ENCODE results near the gene PTPRA.
A peak's percentile ranks its signal among the peaks of the same experiment; 100 is the strongest.

Gene PTPRA

DNA sequence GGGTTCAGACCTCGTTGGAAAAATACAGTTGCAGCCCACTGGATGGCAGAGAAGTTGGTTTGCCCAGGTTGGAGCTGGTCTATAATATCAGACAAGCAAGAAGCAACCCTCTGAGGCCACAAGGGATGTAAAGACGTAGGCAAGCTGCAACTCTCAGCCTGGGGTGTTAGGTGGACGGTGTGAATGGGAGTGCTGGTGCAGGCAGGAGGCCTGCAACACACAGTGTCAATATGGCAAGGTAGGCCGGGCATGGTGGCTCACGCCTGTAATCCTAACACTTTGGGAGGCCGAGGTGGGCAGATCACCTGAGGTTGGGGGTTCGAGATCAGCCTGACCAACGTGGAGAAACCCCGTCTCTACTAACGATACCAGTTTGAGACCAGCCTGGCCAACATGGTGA is 22.2 kb upstream of the PTPRA start:
- no peak for DNase-seq

DNA sequence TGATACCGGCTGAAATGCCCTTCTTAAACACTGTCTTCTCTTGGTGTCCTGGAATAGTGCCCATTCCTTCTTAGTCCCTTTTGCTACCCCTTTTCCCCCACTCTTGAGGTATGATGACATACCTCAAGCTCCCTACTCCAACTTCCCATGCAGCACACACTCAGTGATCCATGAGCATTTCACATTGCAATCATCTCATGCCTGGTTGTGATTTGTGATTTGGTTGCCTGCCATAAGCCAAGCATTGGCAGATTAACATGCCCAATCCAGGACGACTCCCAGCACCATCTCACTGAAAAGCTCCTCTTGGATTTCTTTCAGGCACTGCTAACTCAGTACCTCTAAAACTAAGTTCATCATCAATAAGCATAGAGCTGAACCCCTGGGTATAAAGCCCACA is 14.7 kb upstream of the PTPRA start:
- no peak for DNase-seq

DNA sequence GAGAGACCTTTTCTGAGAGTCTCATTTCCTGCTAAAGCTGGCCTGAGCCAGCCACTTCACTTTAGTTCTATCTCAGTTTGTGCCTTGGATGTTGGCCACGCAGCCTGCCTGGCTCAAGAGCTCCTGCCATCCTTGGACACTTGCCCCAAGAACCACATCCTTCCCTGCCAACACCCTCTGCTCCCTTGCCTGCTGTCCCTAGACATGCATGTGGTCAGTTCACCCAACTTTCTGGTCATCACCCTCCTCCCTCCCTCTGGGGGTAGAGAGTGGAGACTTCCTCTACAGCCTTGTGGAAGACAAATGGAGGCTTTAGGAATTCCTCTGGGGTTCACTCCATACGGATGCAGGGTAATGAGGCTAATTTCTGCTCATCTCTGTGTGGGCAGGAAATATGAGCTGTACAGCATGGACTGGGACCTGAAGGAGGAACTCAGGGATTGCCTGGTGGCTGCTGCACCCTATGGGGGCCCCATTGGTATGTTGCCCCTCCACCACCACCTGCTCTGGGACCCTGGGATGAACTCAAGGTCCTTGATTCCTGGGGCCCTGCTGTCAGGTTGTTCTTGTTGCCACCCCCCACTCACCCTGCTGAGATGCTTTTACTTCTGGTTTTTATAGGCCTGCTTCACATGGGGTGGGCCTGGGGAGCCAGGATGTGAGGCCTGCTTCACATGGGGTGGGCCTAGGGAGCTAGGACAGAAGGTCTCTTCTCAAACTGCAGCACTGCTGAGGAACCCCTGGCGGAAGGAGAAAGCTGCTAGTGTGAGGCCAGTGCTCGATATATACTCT is 13.8 kb upstream of the PTPRA start:
- no peak for DNase-seq

DNA sequence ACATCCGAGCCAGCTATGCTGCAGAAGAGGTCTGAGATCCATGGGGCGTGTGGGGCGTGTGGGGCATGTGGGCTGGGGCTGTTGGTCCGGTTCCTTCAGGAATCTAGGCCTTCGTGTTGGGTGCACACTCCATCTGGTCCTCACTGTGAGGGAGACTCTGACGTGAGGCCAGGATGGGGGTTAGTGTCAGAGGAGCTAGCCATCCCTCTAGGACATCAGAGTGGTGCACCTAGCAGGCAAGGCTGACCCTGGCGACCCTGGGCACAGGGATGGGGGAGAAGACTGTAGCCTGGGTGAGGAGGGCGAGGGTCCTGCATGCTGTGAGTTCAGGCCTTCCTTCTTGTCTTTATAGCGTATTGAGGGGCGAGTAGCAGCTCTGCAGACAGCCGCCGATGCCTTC is 8.7 kb upstream of the PTPRA start:
- DNase-seq = no peak

DNA sequence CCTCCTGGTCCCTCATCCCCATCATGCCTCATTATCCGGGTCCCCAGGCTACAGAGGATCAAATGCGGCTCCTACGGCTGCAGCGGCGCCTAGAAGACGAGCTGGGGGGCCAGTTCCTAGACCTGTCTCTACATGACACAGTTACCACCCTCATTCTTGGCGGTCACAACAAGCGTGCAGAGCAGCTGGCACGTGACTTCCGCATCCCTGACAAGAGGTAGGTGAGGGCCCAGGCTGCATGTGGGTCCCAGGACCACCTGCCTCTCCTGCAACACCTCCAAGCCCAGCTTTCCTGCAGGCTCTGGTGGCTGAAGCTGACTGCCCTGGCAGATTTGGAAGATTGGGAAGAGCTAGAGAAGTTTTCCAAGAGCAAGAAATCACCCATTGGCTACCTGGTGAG is 8.2 kb upstream of the PTPRA start:
- no peak for DNase-seq

DNA sequence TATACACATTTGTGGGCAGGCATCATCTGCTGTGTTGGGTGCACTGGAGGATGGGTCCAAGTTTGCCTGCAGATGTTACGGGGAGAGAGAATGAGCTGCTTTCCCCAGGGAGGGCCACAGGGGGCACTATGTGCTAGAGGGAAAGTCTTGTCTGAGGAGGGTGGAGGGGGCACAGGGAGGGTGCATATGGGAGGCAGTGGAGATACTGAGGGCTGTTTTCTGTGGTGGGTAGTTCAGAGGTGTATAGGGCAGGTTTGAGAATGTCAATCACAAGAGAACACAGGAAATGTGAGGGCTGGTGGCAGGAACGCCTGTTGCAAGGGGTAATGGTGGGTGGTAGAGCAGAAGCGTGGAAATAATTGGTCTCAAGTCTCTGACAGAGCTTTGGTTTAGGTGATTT is 7.7 kb upstream of the PTPRA start:
- DNase-seq = peak in 1 of 2 experiments; percentile 44

DNA sequence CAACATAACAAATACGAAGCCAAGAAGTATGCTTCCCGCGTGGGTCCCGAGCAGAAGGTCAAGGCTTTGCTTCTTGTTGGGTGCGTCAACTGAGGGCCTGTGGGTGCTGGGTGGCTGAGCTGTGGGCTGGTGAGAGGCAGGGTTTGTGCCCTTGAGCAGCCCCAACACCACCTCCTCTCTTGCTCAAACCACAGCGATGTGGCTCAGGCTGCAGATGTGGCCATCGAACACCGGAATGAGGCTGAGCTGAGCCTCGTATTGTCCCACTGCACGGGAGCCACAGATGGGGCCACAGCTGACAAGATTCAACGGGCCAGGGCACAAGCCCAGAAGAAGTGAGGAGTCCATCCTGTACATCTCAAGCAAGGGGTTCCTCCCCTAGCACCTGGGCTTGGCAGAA is 7.0 kb upstream of the PTPRA start:
- DNase-seq = peak in 1 of 2 experiments; percentile 36

DNA sequence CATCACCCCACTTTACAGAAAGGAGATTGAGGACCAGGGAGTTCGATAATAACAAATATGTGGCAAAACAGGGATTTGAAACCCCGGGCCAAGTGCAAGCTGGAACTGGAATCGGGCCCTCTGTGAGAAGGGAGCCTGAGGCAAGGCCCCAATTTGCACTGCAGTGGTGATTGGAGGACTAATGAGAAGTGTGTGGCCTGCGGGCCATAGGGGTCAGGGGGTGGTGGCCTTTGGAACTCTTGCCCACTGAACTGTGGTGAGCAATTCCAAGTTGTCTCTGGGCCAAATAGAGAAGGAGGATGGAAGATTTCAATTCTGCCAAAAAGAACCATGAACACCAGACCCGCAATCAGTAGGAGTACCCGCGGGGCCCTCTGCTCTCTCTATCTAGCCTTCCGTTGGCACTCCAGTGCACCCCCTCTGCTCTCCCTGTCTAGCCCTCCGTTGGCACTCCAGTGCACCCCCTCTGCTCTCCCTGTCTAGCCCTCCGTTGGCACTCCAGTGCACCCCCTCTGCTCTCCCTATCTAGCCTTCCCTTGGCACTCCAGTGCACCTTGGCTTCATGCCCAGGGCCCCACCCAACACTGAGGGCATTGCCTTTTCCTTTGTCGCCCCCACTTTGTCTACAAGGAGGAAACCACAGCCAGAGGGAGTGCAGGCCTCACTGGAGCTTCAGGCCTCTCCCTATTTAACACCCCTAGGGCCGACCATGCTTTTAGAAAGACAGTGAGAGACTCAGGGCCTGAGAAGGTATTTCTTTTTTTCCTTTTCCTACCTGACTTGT is 6.0 kb upstream of the PTPRA start:
- no peak for DNase-seq

DNA sequence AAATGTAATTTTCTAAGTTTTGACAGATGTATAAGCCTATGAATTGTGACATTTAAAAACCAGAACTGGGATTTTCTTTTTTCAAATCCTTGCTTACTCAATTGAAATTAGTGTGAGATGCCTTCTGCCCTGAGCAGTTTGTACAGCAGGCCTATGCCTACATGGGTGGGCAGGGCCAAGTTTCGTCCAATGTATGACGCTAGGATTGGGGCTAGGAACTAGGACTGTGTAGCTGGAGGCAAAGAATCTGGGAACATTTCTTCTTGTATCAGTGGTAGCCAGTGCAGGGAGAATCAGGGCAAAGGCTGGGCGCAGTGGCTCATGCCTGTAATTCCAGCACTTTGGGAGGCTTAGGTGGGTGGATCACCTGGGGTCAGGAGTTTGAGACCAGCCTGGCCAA is 3.9 kb upstream of the PTPRA start:
- no peak for DNase-seq

DNA sequence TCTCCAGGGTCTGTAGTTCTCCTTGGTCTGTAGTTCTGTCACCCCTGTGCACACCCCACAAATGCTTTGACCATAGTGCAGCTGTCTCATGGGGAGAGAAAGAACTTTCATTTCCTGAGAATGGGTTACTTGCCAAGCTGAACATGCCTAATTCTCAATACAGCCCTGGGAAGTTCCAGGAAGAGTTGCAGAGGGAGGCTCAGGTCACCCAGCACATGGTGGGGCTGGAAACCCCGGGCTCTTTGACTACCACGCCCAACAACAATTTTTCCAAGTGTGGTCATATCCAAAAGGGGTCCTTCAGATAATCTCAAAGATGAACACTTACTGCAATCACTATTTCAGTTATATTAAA is 2.2 kb upstream of the PTPRA start:
- no peak for DNase-seq

DNA sequence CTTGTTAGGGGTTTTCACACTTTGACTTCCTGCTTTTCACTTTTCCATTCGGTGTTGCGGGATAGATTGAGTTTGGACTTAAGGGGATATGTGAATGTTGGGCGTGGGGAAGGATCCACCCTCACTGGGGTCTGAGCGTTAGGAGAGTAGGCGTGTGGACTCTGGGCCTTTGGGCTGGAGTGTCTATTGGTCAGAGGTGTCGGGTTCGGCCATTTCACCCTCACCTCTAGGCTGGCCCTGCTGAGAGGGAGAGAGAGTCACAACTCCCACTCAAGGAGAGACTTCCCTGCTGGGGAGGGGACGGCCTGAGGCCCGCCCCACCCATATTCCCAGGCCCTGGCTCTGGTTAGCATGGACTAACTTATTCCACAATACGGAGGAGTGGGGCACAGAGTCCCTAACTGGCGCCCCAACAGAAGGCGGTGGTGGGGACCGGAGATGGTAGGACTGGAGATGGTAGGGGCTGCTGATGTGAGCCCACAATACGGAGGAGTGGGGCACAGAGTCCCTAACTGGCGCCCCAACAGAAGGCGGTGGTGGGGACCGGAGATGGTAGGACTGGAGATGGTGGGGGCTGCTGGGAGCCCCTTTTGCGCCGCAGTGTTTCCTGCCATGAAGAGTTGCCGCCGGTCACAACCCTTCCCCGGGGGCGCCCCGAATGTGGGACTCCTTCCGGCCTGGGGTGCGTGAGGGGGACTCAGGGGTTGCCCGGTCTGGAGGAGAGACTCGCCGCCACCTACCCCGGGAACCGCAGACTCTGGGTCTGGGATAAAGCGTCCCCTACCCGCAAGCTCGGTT is 1.4 kb upstream of the PTPRA start:
- DNase-seq = no peak

DNA sequence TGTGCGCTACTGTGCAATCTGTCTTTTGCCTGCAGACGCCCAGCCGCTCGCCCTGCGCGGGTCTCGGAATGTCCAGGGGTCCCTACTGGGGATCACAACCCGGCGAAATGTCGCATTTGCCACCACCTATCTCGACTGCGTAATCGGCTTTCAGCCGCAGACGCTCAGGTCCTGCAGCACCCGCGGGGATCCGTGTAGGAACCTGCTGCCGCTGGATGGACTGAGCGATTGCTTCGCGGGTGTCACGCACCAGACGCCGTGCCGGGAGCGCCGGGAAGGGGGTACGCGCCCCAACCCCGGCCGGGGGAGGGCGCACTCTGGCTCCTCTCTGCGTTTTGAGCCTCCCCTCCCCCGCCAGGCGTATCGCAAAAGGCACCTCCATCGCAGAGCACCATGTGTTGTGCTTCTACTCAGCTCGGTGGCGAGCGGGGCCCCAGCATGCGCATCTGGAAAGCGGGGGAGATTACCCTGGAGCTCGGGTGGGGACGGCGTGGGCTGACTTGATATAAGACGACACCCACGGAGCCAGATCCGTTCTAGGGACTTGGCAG is 747 bp upstream of the PTPRA start:
- peak; percentile 87 to 88 for DNase-seq

DNA sequence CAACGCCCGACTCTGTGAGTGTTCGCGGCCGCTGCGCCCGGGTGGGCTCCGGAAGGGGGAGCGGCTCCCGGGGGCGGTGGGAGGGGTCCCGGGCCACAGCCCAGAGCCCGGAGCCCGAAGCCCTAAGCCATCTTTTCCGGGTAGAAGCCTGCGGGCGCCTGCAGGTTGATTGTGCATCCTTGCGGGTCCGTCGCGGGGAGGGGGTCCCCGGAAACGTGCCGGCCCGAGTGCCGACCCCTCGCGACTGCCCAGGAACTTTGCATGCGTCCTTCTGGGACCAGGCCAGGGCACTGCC is 413 bp downstream of the PTPRA start:
- peak; percentile 75 to 81 for DNase-seq

DNA sequence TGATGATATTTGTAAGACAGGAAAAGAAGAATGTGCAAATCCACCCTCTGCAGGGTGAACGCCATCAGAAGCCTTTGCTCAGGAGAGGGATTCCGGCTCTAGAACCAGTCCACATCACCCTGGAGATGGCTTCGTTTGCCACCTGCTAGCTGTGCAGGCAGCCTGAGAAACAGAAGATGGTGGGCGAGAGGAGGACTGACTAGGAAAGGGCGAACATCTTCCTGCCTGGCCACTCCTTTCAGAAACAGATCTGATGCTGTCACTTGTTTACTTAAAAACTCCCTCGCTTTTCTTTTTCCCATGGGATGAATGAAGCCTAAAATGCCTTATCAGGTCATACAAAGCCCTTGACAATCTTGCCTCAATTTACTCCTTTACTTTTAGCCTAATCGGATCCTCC is 1.2 kb downstream of the PTPRA start:
- peak; percentile 34 to 45 for DNase-seq

DNA sequence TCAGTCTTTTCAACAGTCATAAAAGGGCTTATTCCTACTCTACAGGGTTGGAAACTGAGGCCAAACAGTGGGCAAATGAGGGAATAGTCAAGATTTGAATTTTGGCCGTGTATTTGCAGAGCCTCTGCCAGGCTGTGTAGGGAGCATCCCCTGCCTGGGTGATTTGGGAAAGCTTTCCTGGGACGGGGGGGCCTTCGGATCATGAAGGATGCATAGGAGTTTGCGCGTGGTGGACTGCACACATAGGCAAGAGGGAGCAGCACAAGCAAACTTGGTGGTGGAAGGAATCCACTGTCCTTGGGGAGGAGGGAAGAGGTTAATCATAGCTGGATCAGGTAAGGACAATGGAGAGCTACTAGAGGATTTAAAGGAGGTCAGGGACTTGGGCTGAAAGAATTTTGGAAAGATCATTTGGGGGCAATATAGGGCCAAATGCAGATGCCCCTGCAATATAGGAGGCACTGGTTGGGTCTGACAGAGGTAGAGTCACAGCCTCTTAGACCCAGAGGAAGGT is 2.5 kb downstream of the PTPRA start:
- no peak for DNase-seq

DNA sequence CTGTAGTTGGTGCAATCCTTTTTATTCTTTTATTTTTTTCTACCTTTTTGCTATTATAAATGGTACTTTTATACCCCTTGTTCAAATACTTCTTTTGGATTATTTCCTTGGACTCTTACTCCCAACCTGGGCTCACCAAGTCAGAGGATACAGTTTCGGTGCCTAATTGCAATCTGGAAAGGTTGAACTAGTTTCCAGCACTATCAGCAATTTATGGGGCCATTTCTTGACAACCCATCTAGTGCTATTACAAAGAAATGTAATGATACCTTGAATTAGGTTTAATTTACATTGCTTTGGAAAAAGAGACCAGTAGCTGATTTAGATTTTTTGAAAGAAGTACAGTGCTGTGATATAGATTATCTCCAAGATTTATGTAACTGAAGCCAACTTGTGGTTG is 5.2 kb downstream of the PTPRA start:
- DNase-seq = no peak

DNA sequence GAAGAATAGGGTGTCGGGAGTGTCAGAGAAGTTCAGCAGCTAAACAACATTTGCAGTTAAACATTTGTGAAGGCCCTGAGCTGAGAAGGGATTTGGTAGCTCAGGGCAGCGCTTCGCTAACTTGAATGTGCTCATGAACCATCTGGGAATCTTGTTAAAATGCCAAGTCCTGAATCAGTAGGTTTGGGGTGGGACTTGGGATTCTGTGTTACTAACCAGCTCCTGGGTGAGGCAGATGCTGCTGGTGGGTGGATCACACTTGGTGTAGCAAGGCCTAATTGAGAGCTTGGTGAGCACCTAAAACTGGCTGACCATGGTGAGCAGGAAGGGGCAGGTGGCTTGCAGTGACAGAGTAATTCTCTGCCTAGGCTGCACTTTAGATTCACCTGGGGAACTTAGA is 5.9 kb downstream of the PTPRA start:
- no peak for DNase-seq

DNA sequence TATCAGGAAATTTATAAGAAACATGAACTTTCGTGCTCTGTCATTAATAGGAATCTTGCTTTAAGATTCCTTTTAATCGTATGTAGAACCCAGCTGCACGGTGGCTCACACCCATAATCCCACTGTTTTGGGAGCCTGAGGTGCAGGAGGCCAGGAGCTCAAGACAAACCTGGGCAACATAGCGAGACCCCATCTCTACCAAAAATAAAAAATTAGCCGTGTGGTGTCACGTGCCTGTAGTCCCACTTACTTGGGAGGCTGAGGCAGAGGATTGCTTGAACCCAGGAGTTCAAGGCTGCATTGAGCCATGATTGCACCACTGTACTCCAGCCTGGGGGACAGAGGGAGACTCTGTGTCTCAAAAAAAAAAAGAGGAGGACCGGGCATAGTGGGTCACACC is 7.4 kb downstream of the PTPRA start:
- DNase-seq = no peak

DNA sequence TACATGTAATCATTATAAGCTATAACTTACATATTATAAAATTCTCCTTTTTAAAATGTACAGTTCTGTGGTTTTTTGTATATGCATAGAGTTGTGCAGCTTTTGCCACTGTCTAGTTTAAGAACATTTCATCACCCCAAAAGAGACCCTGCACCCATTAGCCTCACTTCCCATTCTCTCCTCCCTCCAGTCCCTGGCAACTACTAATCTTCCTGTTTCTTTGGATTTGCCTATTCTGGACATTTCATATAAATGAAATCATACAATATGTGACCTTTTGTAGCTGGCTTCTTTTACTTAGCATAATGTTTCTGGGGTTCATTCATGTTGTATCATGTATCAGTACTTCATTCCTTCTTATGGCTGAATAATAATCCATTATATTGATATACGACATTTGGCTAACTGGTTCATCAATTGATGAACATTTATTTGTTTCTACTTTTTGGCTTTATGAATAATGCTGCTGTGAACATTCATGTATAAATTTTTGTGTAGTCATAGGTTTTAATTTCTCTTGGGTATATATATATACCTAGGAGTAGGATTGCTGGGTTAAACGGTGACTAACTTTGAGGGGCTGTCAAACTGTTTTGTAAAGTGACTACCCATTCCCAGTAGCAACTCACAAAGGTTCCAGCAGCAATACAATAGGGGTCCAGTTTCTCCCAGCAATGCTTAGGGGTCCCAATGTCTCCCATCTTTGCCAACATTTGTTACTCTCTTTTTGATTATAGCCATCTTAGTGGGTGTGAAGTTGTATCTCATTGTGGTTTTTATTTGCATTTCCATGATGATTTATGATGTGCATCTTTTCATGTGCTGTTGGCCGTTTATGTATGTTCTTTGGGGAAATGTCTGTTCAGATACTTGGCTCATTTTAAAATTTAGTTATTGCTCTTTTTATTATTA is 10.7 kb downstream of the PTPRA start:
- DNase-seq = no peak

DNA sequence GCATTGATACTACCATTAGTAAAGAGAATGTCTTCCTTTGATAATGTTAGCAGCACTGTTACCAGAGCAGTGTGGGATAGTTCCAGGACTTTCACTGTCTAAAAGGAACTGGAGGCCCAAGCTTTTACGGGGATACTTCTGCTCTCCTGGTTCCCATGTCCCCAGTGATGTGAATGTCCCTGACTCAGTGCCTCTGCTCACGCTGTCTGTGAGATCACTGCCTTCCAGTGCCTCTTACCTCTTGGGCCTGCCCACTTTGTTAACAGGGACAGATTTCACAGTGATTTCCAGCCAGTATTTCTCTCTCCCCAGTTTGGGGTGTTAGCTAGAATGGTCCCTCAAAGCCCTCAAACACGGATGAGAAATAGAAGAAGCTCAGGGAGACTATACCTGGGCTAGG is 14.4 kb downstream of the PTPRA start:
- no peak for DNase-seq

DNA sequence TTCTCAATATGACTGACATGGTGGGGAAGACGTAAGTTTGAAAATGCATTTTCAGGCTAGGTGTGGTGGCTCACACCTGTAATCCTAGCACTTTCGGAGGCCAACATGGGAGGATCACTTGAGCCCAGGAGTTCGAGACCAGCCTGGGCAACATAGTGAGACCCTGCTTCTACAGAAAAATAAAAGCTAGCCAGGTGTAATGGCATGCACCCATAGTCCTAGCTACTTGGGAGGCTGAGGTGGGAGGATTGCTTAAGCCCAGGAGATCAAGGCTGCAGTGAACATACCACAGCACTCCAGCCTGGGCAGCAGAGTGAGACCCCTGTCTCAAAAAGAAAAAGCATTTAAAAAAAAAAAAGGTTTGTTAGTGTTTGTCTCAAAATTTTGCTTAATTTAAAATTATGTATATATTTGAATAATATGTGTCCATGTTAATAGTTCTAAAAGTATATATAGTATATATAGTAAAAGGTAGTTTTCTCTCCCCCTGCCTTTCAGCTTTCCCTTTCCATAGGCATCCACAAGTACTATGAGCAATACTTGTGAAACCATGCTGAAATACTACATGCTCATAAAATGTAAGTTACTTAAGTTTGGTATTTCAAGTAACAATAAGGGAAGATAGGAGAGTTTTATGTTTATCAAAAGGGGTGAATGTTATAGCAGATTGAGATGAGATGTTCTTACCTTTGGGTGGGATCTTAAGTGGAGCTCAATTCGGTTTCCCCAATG is 15.1 kb downstream of the PTPRA start:
- no peak for DNase-seq

DNA sequence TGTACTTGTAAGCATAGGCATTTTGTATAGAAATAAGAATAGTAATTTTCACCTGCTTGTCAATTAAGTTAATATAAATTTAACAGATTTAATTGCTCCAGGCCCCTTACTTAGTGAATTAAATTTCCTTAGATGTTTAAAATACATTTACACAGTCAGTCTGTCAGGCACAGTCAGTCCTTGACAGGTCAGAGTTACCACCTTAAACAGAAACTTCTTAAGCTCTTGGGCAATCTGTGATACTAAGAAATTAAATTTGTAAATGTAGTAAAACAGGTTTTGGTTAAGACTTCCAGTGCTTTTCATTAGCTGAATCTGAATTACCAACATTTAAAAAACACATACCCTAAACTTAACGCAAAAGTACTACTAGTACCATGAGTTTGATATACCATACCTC is 15.9 kb downstream of the PTPRA start:
- no peak for DNase-seq

All from activated T-cell treated with anti-CD3 and anti-CD28 coated beads, Interleukin-2, amount 50 U/mL, for 48 hours (primary cell).